ENCODE measurements around the gene SUPV3L1. TPM values are rescaled to one million over a fixed set of nuclear protein-coding genes. Genes with fewer than 3 reads are reported as not detected.

The SUPV3L1 gene
- total RNA-seq, 1 donor from 2014 or later: 36.8 TPM

DNA sequence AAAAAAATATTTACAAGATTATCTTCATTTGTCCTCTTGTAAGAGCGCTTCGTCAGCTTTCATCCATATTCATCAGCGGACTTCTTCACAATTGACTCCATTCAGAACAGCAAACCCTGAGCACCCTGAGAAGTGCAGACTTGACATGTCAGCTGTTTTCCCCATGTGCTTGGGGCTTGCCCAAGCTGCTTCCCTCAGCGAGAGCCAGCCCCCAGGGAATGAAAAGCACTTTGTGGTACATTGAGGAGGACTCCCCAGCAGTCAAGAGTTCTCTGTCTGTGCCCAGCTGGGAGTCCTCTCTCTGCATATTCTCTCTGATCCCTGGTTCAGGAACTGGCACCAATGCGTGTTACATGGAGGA lies 62.8 kb downstream of the SUPV3L1 start:
- Histone ChIP-seq H3K4me1 (peaks cover 2% of the 10 kb centered on the region), H3K27me3 (ENCODE audit: low read depth) (no peaks in the 10 kb centered on the region), H3K27ac (replicated peaks) (no peak overlapping the region), H3K4me3 (no peak overlapping the region), H3K9me3 (replicated peaks) (no peaks in the 10 kb centered on the region), H3K36me3 (no peaks in the 10 kb centered on the region)
- no peak for DNase-seq
- TF ChIP-seq, protein P1, sequence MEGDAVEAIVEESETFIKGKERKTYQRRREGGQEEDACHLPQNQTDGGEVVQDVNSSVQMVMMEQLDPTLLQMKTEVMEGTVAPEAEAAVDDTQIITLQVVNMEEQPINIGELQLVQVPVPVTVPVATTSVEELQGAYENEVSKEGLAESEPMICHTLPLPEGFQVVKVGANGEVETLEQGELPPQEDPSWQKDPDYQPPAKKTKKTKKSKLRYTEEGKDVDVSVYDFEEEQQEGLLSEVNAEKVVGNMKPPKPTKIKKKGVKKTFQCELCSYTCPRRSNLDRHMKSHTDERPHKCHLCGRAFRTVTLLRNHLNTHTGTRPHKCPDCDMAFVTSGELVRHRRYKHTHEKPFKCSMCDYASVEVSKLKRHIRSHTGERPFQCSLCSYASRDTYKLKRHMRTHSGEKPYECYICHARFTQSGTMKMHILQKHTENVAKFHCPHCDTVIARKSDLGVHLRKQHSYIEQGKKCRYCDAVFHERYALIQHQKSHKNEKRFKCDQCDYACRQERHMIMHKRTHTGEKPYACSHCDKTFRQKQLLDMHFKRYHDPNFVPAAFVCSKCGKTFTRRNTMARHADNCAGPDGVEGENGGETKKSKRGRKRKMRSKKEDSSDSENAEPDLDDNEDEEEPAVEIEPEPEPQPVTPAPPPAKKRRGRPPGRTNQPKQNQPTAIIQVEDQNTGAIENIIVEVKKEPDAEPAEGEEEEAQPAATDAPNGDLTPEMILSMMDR (IDR thresholded peaks at IDR 0.05; ENCODE audit: borderline replicate concordance): no peak
- intact Hi-C loops (cut with micrococcal nuclease): no loop called here

DNA sequence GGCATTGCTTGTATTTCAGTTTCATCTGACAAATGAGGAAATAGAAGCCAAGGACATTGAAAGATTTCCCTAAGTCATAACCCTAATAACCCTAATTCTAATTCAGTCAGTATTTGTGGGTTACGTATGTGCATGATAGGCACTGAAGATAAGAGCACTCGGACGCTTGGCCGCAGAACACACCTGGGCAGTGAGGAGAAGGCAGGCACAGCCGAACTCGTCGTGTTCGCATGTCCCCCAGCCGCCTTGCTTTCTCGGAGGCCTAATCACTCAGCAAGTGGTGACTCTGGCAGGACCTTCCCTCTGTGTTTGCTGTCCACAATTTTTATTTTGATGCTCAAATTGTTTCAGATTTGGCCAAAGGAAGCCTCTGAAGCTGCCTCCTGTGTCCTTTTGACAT lies 63.8 kb downstream of the SUPV3L1 start:
- Histone ChIP-seq H3K4me3 (no peak overlapping the region), H3K27ac (replicated peaks) (no peak overlapping the region), H3K9me3 (replicated peaks) (no peaks in the 10 kb centered on the region), H3K4me1 (no peaks in the 10 kb centered on the region), H3K36me3 (no peaks in the 10 kb centered on the region), H3K27me3 (ENCODE audit: low read depth) (no peaks in the 10 kb centered on the region)
- intact Hi-C loops (cut with micrococcal nuclease): no loop called here
- no peak for DNase-seq
- TF ChIP-seq, protein P1 (IDR thresholded peaks at IDR 0.05; ENCODE audit: borderline replicate concordance): no peak

DNA sequence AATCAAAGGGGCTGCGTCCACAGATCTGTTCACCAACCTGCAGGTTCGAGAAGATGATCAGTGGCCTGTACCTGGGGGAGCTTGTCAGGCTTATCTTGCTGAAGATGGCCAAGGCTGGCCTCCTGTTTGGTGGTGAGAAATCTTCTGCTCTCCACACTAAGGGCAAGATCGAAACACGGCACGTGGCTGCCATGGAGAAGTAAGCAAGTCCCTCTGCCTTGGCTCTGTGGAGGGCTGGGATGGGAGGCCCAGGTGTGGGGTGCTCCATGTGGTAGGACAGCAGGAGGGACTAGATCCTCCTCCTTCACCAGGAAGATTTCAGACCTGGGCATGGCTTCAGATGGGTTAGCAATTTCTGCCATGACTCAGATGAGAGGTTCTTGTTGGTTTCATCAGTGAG lies 66.0 kb downstream of the SUPV3L1 start:
- H3K9me3 ChIP-seq (replicated peaks): peaks cover under 1% of the 10 kb centered on the region
- H3K27me3 ChIP-seq (ENCODE audit: low read depth): no peaks in the 10 kb centered on the region
- H3K27ac ChIP-seq (replicated peaks): no peak overlapping the region
- no peak overlapping the region for H3K4me3 ChIP-seq
- intact Hi-C loops (cut with micrococcal nuclease): no loop called here
- H3K36me3 ChIP-seq: no peaks in the 10 kb centered on the region
- H3K4me1 ChIP-seq: no peaks in the 10 kb centered on the region
- no peak for DNase-seq
- TF ChIP-seq, protein P1 (IDR thresholded peaks at IDR 0.05; ENCODE audit: borderline replicate concordance): no peak

DNA sequence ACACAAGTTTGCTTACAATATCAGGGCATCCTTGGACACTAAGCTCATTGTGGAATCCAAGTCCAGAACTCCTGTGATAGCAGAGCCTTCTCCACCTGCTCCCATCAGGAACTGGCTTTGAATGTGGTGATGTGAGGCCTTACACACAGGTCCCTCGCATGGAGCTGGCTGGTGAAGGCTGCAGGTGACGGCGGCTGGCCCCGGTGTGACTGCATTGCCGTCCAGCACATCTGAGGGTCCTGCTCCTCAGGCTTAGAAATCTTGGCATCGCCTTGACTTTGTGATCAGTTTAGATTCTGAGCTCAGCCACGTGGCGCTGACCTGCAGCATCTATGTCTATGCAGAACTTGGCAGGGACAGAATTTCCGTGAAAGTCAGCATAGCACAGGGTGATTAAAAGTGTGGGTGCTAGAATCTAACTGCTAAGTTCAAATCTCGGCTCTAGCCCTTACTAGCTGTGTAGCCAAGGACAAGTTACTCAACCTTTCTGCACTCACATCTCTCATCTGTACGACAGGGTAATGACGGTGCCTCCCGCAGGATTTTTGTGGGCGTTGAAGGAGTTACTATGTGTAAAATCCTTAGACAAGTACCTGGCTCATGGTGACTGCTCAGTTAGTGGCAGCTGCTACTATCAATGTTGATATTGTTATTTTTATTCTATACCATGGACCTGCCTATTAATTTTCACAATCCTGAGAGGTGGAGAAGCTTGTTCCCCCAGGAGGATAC lies 66.7 kb downstream of the SUPV3L1 start:
- peaks cover 8% of the 10 kb centered on the region for H3K9me3 ChIP-seq (replicated peaks)

DNA sequence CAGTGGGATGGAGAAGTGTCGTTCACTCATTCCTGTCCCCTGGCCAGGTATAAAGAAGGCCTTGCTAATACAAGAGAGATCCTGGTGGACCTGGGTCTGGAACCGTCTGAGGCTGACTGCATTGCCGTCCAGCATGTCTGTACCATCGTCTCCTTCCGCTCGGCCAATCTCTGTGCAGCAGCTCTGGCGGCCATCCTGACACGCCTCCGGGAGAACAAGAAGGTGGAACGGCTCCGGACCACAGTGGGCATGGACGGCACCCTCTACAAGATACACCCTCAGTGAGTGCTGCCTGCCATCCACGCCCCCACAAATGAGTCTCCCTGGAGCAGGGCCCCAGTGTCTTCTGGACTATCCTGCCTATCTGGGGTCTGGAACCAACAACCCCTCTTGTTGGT lies 67.3 kb downstream of the SUPV3L1 start:
- DNase-seq: no peak
- Histone ChIP-seq H3K27me3 (ENCODE audit: low read depth) (no peaks in the 10 kb centered on the region), H3K4me1 (no peaks in the 10 kb centered on the region), H3K27ac (replicated peaks) (no peak overlapping the region), H3K4me3 (no peak overlapping the region), H3K9me3 (replicated peaks) (peaks cover 8% of the 10 kb centered on the region), H3K36me3 (no peaks in the 10 kb centered on the region)
- intact Hi-C loops (cut with micrococcal nuclease): no loop called here
- TF ChIP-seq, protein P1 (IDR thresholded peaks at IDR 0.05; ENCODE audit: borderline replicate concordance): no peak

More for the DNA sequence above, 66.7 kb downstream of the SUPV3L1 start:
- intact Hi-C loops (cut with micrococcal nuclease): no loop called here
- Histone ChIP-seq H3K4me3 (no peak overlapping the region), H3K4me1 (no peaks in the 10 kb centered on the region), H3K27me3 (ENCODE audit: low read depth) (no peaks in the 10 kb centered on the region), H3K36me3 (no peaks in the 10 kb centered on the region), H3K27ac (replicated peaks) (no peak overlapping the region)
- TF ChIP-seq, protein P1 (IDR thresholded peaks at IDR 0.05; ENCODE audit: borderline replicate concordance): no peak
- DNase-seq: no peak
